ENCODE measurements around the gene GPR61.

DNA sequence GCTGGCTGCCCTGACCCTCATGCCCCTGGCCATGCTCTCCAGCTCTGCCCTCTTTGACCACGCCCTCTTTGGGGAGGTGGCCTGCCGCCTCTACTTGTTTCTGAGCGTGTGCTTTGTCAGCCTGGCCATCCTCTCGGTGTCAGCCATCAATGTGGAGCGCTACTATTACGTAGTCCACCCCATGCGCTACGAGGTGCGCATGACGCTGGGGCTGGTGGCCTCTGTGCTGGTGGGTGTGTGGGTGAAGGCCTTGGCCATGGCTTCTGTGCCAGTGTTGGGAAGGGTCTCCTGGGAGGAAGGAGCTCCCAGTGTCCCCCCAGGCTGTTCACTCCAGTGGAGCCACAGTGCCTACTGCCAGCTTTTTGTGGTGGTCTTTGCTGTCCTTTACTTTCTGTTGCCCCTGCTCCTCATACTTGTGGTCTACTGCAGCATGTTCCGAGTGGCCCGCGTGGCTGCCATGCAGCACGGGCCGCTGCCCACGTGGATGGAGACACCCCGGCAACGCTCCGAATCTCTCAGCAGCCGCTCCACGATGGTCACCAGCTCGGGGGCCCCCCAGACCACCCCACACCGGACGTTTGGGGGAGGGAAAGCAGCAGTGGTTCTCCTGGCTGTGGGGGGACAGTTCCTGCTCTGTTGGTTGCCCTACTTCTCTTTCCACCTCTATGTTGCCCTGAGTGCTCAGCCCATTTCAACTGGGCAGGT, 3.8 kb downstream of the GPR61 start:
- no peak for TF ChIP-seq CTCF (IDR thresholded peaks at IDR 0.05; ENCODE audit: poor library complexity, severe bottlenecking)
- no peak for TF ChIP-seq SMC3 (conservative IDR thresholded peaks at IDR 0.05; ENCODE audit: poor library complexity)
- no peak for TF ChIP-seq EP300 (conservative IDR thresholded peaks at IDR 0.05; ENCODE audit: poor library complexity, severe bottlenecking)
- TF ChIP-seq REST (IDR thresholded peaks at IDR 0.05; ENCODE audit: borderline replicate concordance) = no peak
- TF ChIP-seq TAF1 (IDR thresholded peaks at IDR 0.05; ENCODE audit: low read depth) = no peak
- no peak for TF ChIP-seq RAD21 (conservative IDR thresholded peaks at IDR 0.05)
- no peak for TF ChIP-seq EZH2 (IDR thresholded peaks at IDR 0.05; ENCODE audit: borderline replicate concordance, insufficient read depth, low read length, poor library complexity, severe bottlenecking)
- TF ChIP-seq POLR2AphosphoS5 (IDR thresholded peaks at IDR 0.05) = no peak
- TF ChIP-seq MXI1 (conservative IDR thresholded peaks at IDR 0.05; ENCODE audit: poor library complexity, severe bottlenecking) = no peak
